Spleen (tissue), 7 donors: ENCODE results near the gene CAMTA1.

Experiments used
- CTCF ChIP-seq, 11 experiments: fragments of 200-600 bp in 7 of 11; fragments of 450-650 bp in 4 of 11; sonication (generic) in 4 of 11; IDR thresholded peaks in 8 of 11; conservative IDR thresholded peaks in 3 of 11; 1 replicate in 7 of 11; 2 replicates in 4 of 11; pipeline versions ENCODE4 v1.4.0 to v1.8.0; 2016 to 2021; ENCODE audit warnings: antibody characterized with exemption in 11 of 11, inconsistent platforms in 4 of 11, mild to moderate bottlenecking in 1 of 11
- POLR2A ChIP-seq, 3 donors: fragments of 450-650 bp; IDR thresholded peaks; one replicate each; pipeline ENCODE4 v1.5.1; 2017; ENCODE audit warnings: antibody characterized with exemption in 3 of 3, mild to moderate bottlenecking in 1 of 3
- POLR2AphosphoS5 ChIP-seq, 3 donors: sonication (generic); formaldehyde crosslinking; IDR thresholded peaks; one replicate each; pipeline ENCODE4 v1.5.1; 2017; ENCODE audit warnings: antibody characterized with exemption in 3 of 3
- donor health status: DM: no; HTN: no; CAD: no; lungs with moderate emphysema.
- donor health status: DM: no; HTN: no; CAD: no.
- donor health status: DM: no; HTN: no; CAD: no.

- TF ChIP-seq CTCF (IDR thresholded peaks at IDR 0.05 in 8 of 11, conservative IDR thresholded peaks at IDR 0.05 in 3 of 11) (no peak), POLR2A (IDR thresholded peaks at IDR 0.05) (no peak), POLR2AphosphoS5 (IDR thresholded peaks at IDR 0.05) (peak; percentile 84 to 94 (median 91))
Measured at GRCh38 chr1:7478809-7479499, 693.7 kb downstream of the CAMTA1 start.
